GM19025 (cell line): Measurements from ENCODE around the gene PRPSAP2.
"Not testable (repeated sequence)": the region's sequence is repeated elsewhere in the genome, so short reads cannot be mapped to it uniquely, and the experiment has no call there.

ENCODE experiments used
- ATAC-seq: cut with Tn5 transposase; IDR thresholded peaks from one replicate; pipeline ENCODE4 v1.9.1; 2021; ENCODE audit warnings: mild to moderate bottlenecking, low read depth, moderate library complexity; ENCODE audit not compliant: unreplicated experiment

Gene PRPSAP2

GRCh38 chr17:18888766-18889290, 30.9 kb downstream of the PRPSAP2 start:
- ATAC-seq = no peak

- no peak for ATAC-seq
Observed at GRCh38 chr17:18889658-18890057, 31.7 kb downstream of the PRPSAP2 start.

GRCh38 chr17:18891541-18891940, 33.6 kb downstream of the PRPSAP2 start:
- no peak for ATAC-seq

- ATAC-seq = no peak
Observed at GRCh38 chr17:18896146-18896545, 38.2 kb downstream of the PRPSAP2 start.

- no peak for ATAC-seq
Observed at GRCh38 chr17:18896947-18897346, 39.0 kb downstream of the PRPSAP2 start.

GRCh38 chr17:18904482-18904881, 46.6 kb downstream of the PRPSAP2 start:
- ATAC-seq = no peak

GRCh38 chr17:18905226-18905625, 47.3 kb downstream of the PRPSAP2 start:
- no peak for ATAC-seq

- no peak for ATAC-seq
Observed at GRCh38 chr17:18910326-18910725, 52.4 kb downstream of the PRPSAP2 start.

- no peak for ATAC-seq
Observed at GRCh38 chr17:18910881-18911280, 53.0 kb downstream of the PRPSAP2 start.

- ATAC-seq = no peak
Observed at GRCh38 chr17:18916816-18917500, 59.0 kb downstream of the PRPSAP2 start.

GRCh38 chr17:18917506-18918032, 59.6 kb downstream of the PRPSAP2 start:
- no peak for ATAC-seq

GRCh38 chr17:18919963-18920362, 62.0 kb downstream of the PRPSAP2 start:
- ATAC-seq = no peak

GRCh38 chr17:18920911-18921441, 63.0 kb downstream of the PRPSAP2 start:
- no peak for ATAC-seq

GRCh38 chr17:18921485-18921884, 63.6 kb downstream of the PRPSAP2 start:
- no peak for ATAC-seq

GRCh38 chr17:18921912-18922451, 64.1 kb downstream of the PRPSAP2 start:
- ATAC-seq = peak; percentile 62

GRCh38 chr17:18922596-18922995, 64.7 kb downstream of the PRPSAP2 start:
- not testable (repeated sequence) for ATAC-seq

GRCh38 chr17:18925187-18925586, 67.3 kb downstream of the PRPSAP2 start:
- no peak for ATAC-seq

GRCh38 chr17:18928628-18929125, 70.7 kb downstream of the PRPSAP2 start:
- no peak for ATAC-seq

- no peak for ATAC-seq
Observed at GRCh38 chr17:18932360-18933055, 74.6 kb downstream of the PRPSAP2 start.

GRCh38 chr17:18933102-18934058, 75.4 kb downstream of the PRPSAP2 start:
- ATAC-seq = no peak
